K562 (cell line): Measurements from ENCODE around the gene HSPB2. TPM values are rescaled to one million over a fixed set of nuclear protein-coding genes. Genes with fewer than 3 reads are reported as not detected.

Source experiments
- polyA plus RNA-seq, 8 experiments: library from polyadenylated mRNA; depleted of rRNA in 4 of 8; stranded (reverse) in 5 of 8; unstranded in 3 of 8; fragments of >200 nt; fragmentation: Nextera tagmentation in 2 of 8; fragmentation: Illumina TruSeq in 1 of 8; extraction: Ambion mirVana in 2 of 8; extraction: Trizol in 1 of 8; gene quantifications; 2 replicates each; pipeline versions ENCODE4 v1.2.1 to v1.2.3, GENCODE V29; 2011 to 2014; ENCODE audit warnings: inconsistent platforms in 1 of 8, missing spikeins in 1 of 8
- total RNA-seq, 7 experiments: library from RNA; depleted of rRNA in 6 of 7; stranded (reverse); fragments of >200 nt in 6 of 7; fragmentation: Illumina TruSeq in 2 of 7; extraction: Trizol in 2 of 7; gene quantifications; 2 replicates each; pipeline versions ENCODE4 v1.2.1 to v1.2.3, GENCODE V29; 2011 to 2021; ENCODE audit warnings: low replicate concordance in 1 of 7
- TF ChIP-seq, protein P1 (sequence below): fragments of 200-600 bp; sonication (generic); IDR thresholded peaks from one replicate; pipeline ENCODE4 v1.6.1; 2012; ENCODE audit warnings: mild to moderate bottlenecking, low read depth, low read length, inconsistent platforms

HSPB2 gene
- total and polyA plus RNA-seq, 9 of the 15 experiments (the other 6 are each of a cell fraction or from before 2014, with no cell fraction given), result 0.06 to 0.35 (median 0.11) TPM; not detected in 5

DNA sequence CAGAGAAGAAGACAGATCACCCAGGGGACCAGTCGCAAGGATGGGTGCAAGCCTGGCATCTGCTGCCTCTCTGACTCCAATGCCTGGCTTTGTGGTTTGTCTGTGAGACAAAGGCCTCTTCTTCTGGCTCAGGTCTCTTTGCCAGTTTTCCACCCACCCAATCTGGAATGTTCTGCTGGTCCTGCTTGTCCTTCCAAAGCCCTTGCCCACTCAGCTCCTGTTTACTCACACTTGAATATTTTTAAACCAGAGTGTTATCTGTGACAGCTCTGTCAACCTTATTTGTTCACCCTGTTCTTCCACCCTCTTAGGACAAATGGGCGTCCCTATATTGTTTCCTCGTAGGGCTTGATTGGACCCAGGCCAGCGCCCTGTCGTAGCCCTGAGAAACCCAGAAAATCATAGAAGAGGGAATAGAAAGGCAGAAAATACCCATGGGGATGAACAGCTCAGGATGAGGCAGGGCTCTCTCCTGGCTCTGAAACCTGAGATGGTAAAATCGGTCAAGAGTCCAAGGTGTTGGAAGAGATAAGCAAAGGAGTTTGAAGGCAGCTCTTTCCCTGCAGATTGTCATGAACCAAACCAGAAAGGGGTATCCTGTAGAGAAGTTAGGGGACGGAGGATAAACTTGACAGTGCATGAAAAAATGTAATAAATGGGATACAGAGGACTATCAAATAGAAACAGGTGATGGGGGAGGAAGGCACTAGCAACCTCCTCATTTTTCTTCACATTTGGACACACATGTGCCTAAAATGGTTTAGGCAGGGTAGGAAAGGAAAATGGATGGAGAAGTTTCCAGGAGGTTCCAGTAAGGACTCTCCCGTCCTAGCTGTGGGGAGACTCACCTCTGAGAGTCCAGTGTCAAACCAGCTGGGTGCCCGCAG is 1.6 kb upstream of the HSPB2 start (continued):
- TF ChIP-seq, protein P1, sequence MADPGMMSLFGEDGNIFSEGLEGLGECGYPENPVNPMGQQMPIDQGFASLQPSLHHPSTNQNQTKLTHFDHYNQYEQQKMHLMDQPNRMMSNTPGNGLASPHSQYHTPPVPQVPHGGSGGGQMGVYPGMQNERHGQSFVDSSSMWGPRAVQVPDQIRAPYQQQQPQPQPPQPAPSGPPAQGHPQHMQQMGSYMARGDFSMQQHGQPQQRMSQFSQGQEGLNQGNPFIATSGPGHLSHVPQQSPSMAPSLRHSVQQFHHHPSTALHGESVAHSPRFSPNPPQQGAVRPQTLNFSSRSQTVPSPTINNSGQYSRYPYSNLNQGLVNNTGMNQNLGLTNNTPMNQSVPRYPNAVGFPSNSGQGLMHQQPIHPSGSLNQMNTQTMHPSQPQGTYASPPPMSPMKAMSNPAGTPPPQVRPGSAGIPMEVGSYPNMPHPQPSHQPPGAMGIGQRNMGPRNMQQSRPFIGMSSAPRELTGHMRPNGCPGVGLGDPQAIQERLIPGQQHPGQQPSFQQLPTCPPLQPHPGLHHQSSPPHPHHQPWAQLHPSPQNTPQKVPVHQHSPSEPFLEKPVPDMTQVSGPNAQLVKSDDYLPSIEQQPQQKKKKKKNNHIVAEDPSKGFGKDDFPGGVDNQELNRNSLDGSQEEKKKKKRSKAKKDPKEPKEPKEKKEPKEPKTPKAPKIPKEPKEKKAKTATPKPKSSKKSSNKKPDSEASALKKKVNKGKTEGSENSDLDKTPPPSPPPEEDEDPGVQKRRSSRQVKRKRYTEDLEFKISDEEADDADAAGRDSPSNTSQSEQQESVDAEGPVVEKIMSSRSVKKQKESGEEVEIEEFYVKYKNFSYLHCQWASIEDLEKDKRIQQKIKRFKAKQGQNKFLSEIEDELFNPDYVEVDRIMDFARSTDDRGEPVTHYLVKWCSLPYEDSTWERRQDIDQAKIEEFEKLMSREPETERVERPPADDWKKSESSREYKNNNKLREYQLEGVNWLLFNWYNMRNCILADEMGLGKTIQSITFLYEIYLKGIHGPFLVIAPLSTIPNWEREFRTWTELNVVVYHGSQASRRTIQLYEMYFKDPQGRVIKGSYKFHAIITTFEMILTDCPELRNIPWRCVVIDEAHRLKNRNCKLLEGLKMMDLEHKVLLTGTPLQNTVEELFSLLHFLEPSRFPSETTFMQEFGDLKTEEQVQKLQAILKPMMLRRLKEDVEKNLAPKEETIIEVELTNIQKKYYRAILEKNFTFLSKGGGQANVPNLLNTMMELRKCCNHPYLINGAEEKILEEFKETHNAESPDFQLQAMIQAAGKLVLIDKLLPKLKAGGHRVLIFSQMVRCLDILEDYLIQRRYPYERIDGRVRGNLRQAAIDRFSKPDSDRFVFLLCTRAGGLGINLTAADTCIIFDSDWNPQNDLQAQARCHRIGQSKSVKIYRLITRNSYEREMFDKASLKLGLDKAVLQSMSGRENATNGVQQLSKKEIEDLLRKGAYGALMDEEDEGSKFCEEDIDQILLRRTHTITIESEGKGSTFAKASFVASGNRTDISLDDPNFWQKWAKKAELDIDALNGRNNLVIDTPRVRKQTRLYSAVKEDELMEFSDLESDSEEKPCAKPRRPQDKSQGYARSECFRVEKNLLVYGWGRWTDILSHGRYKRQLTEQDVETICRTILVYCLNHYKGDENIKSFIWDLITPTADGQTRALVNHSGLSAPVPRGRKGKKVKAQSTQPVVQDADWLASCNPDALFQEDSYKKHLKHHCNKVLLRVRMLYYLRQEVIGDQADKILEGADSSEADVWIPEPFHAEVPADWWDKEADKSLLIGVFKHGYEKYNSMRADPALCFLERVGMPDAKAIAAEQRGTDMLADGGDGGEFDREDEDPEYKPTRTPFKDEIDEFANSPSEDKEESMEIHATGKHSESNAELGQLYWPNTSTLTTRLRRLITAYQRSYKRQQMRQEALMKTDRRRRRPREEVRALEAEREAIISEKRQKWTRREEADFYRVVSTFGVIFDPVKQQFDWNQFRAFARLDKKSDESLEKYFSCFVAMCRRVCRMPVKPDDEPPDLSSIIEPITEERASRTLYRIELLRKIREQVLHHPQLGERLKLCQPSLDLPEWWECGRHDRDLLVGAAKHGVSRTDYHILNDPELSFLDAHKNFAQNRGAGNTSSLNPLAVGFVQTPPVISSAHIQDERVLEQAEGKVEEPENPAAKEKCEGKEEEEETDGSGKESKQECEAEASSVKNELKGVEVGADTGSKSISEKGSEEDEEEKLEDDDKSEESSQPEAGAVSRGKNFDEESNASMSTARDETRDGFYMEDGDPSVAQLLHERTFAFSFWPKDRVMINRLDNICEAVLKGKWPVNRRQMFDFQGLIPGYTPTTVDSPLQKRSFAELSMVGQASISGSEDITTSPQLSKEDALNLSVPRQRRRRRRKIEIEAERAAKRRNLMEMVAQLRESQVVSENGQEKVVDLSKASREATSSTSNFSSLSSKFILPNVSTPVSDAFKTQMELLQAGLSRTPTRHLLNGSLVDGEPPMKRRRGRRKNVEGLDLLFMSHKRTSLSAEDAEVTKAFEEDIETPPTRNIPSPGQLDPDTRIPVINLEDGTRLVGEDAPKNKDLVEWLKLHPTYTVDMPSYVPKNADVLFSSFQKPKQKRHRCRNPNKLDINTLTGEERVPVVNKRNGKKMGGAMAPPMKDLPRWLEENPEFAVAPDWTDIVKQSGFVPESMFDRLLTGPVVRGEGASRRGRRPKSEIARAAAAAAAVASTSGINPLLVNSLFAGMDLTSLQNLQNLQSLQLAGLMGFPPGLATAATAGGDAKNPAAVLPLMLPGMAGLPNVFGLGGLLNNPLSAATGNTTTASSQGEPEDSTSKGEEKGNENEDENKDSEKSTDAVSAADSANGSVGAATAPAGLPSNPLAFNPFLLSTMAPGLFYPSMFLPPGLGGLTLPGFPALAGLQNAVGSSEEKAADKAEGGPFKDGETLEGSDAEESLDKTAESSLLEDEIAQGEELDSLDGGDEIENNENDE, result no peak
- TF ChIP-seq, all 486 proteins: peak for 52
